ENCODE measurements around the gene CAMK2N2. TPM values are rescaled to one million over a fixed set of nuclear protein-coding genes. Genes with fewer than 3 reads are reported as not detected.

CAMK2N2 gene
- total RNA-seq, 4 donors from 2014 or later, result not detected

- WGBS, 2 donors, result 45 to 58% methylated on average over 5 to 16 of the region's 17 CpGs
- H3K4me1 ChIP-seq, result peaks cover 9 to 12% of the 10 kb centered on the region in 2 donors
- TF ChIP-seq, protein P1, sequence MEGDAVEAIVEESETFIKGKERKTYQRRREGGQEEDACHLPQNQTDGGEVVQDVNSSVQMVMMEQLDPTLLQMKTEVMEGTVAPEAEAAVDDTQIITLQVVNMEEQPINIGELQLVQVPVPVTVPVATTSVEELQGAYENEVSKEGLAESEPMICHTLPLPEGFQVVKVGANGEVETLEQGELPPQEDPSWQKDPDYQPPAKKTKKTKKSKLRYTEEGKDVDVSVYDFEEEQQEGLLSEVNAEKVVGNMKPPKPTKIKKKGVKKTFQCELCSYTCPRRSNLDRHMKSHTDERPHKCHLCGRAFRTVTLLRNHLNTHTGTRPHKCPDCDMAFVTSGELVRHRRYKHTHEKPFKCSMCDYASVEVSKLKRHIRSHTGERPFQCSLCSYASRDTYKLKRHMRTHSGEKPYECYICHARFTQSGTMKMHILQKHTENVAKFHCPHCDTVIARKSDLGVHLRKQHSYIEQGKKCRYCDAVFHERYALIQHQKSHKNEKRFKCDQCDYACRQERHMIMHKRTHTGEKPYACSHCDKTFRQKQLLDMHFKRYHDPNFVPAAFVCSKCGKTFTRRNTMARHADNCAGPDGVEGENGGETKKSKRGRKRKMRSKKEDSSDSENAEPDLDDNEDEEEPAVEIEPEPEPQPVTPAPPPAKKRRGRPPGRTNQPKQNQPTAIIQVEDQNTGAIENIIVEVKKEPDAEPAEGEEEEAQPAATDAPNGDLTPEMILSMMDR (IDR thresholded peaks at IDR 0.05), result no peak
- TF ChIP-seq POLR2A (IDR thresholded peaks at IDR 0.05), result no peak
Observed at GRCh38 chr3:184241141-184241446, 20.3 kb downstream of the CAMK2N2 start.

DNA sequence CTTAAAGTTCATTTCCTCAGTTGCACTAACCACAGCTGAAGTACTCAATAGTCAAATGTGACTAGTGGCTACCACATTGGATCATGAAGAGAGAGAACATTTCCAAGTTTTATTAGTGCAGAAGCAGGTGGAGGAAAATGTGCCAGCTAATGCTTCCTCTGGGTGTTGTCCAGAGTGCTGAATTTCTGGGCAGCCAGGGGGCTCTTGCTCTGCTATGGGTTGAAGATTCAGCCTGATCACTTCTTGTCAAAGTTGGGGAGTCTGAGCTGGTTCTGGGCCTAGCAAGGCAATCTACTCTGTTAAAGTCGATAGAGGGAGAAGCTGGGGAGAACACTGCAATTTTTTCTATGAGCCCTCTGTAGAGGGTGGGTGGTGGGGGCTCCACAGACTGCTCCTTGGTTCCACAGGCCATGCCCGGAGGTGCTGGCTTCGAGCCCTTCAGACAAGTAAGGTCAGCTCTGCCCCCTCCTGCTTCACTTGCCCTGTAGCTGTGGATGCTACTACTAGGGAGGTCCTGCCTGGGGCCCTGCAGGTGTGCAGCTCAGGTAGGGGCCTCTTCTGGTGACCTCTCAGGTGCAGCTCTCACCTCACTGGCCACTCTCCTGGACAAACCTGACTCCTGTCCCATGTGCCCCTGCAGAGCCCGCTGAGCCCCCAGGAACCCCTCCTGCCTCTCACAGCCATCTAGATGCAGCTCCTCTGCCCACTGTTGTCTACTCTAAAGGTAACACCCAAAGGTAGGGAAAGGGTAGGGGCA is 20.8 kb downstream of the CAMK2N2 start:
- H3K27ac ChIP-seq, result no peak overlapping the region
- peaks cover 31 to 34% of the 10 kb centered on the region in 2 donors for H3K36me3 ChIP-seq
- TF ChIP-seq, protein P1 (IDR thresholded peaks at IDR 0.05), result no peak
- TF ChIP-seq POLR2A (IDR thresholded peaks at IDR 0.05), result no peak
- intact Hi-C loops (cut with DNase I), result loop anchor here (5.0 to 10.0 kb wide), 3 partner anchors 53 to 346 kb away; partner anchors contain the start of gene ABCF3
- no peaks in the 10 kb centered on the region for H3K27me3 ChIP-seq
- 65 to 81% methylated on average over 2 to 4 of the region's 4 CpGs for WGBS, 2 donors
- H3K4me1 ChIP-seq, result peaks cover 9 to 12% of the 10 kb centered on the region in 2 donors
- no peak overlapping the region for H3K4me3 ChIP-seq (replicated peaks in 1 of 3)
- no peaks in the 10 kb centered on the region for H3K9me3 ChIP-seq
- DNase-seq, result no peak

More at GRCh38 chr3:184241141-184241446, 20.3 kb downstream of the CAMK2N2 start:
- Histone ChIP-seq H3K27ac (no peak overlapping the region), H3K27me3 (no peaks in the 10 kb centered on the region), H3K9me3 (no peaks in the 10 kb centered on the region), H3K36me3 (peaks cover 31 to 35% of the 10 kb centered on the region in 2 donors), H3K4me3 (replicated peaks in 1 of 3) (no peak overlapping the region)
- intact Hi-C loops (cut with DNase I), result loop anchor here (5.0 to 10.0 kb wide), 3 partner anchors 54 to 346 kb away; partner anchors contain the start of gene ABCF3
- no peak for DNase-seq

DNA sequence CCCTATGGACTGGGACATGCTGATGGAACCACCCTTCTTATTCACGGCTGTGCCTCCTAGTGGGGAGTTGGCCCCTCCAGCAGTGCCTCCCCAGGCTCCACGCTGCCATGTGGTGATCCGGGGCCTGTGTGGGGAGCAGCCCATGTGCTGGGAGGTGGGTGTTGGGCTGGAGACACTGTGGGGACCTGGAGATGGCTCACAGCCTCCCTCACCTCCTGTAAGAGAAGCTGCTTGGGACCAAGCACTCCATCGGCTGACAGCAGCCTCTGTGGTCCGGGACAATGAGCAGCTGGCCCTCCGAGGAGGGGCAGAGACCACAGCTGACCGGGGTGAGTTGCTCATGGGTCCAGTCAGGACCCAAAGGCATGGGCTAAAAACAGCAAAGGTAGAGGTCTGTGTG is 21.6 kb downstream of the CAMK2N2 start:
- Histone ChIP-seq H3K9me3 (no peaks in the 10 kb centered on the region), H3K4me1 (peaks cover 9 to 12% of the 10 kb centered on the region in 2 donors), H3K4me3 (replicated peaks in 1 of 3) (no peak overlapping the region), H3K36me3 (peaks cover 23 to 26% of the 10 kb centered on the region in 2 donors), H3K27ac (no peak overlapping the region), H3K27me3 (no peaks in the 10 kb centered on the region)
- no peak for DNase-seq
- intact Hi-C loops (cut with DNase I), result loop anchor here (5.0 to 10.0 kb wide), 4 partner anchors 45 to 345 kb away; partner anchors contain the start of gene ABCF3
- 91% methylated on average over 6 to 7 of the region's 7 CpGs for WGBS, 2 donors
- no peak for TF ChIP-seq POLR2A (IDR thresholded peaks at IDR 0.05)
- TF ChIP-seq, protein P1 (IDR thresholded peaks at IDR 0.05), result no peak

DNA sequence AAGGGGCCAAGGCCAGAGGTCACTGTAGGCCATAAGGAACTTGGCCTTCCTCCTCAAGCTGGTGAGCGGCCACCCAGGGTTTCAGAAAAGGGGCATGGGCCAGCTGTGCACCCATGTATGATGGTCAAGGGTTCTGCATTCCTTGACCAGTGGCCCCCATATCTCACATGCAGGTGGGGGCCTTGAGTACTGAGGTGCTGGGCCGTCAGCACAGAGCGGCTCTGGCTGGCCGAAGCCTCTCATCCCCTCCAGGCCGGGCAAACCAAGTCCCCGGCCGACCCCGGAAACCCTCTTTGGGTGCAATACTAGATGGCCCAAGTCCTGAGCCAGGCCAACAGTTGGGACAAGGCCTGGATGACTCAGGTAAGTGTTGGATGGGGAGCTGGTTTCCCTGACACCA is 22.1 kb downstream of the CAMK2N2 start:
- no peaks in the 10 kb centered on the region for H3K27me3 ChIP-seq
- no peak overlapping the region for H3K27ac ChIP-seq
- peaks cover 9 to 16% of the 10 kb centered on the region in 2 donors for H3K4me1 ChIP-seq
- peaks cover 19 to 21% of the 10 kb centered on the region in 2 donors for H3K36me3 ChIP-seq
- H3K9me3 ChIP-seq, result no peaks in the 10 kb centered on the region
- intact Hi-C loops (cut with DNase I), result loop anchor here (10.0 kb wide), 1 partner anchor 46 kb away; no protein-coding TSS in a partner anchor
- TF ChIP-seq, protein P1 (IDR thresholded peaks at IDR 0.05), result no peak
- TF ChIP-seq POLR2A (IDR thresholded peaks at IDR 0.05), result no peak
- H3K4me3 ChIP-seq (replicated peaks in 1 of 3), result no peak overlapping the region
- DNase-seq, result no peak
- 88 to 91% methylated on average over 1 to 8 of the region's 8 CpGs for WGBS, 2 donors

DNA sequence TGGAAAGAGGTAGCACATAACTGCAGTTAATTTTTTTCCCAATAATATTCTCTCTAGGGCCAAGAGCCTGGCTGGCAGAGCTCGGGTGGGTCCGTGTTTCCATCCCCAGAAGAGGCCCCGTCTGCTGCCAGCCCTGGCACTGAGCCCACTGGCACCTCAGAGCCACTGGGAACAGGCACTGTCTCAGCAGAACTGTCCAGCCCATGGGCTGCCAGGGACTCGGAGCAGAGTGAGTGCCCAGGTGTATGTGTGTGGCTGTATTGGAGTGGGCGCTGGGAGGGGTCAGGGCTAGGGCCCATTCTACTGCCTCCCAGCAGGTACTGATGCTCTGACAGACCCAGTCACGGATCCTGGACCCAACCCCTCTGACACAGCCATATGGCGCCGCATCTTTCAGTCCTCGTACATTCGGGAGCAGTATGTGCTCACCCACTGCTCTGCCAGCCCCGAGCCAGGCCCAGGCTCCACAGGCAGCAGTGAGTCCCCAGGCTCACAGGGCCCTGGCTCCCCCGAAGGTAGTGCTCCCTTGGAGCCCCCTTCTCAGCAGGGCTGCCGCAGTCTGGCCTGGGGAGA is 23.0 kb downstream of the CAMK2N2 start:
- TF ChIP-seq, protein P1 (IDR thresholded peaks at IDR 0.05), result no peak
- TF ChIP-seq POLR2A (IDR thresholded peaks at IDR 0.05), result no peak
- Histone ChIP-seq H3K36me3 (peaks cover 10 to 12% of the 10 kb centered on the region in 2 donors), H3K27ac (no peak overlapping the region), H3K4me1 (peaks cover 9 to 19% of the 10 kb centered on the region in 2 donors), H3K27me3 (no peaks in the 10 kb centered on the region), H3K4me3 (replicated peaks in 1 of 3) (no peak overlapping the region), H3K9me3 (no peaks in the 10 kb centered on the region)
- no peak for DNase-seq
- WGBS, 2 donors, result 69 to 72% methylated on average over 13 of the region's 13 CpGs
- intact Hi-C loops (cut with DNase I), result loop anchor here (10.0 kb wide), 1 partner anchor 46 kb away; no protein-coding TSS in a partner anchor
